Chondrocyte (in vitro differentiated cells): ENCODE measurements around the gene SPON1. TPM values are rescaled to one million over a fixed set of nuclear protein-coding genes. Genes with fewer than 3 reads are reported as not detected.

Experiments used
- DNase-seq: peaks from one replicate; pipeline ENCODE4 v3.0.0; 2021; ENCODE audit warnings: mixed read lengths, low spot score
- H3K27ac Mint-ChIP-seq: one replicate; pipeline ENCODE4 v1.8.0; 2021; ENCODE audit warnings: mild to moderate bottlenecking, moderate library complexity, mixed read lengths; ENCODE audit not compliant: unreplicated experiment
- H3K27me3 Mint-ChIP-seq: 2 replicates; pipeline ENCODE4 v1.8.0; 2021; ENCODE audit warnings: low read depth, mixed read lengths
- H3K36me3 Mint-ChIP-seq: 2 replicates; pipeline ENCODE4 v1.8.0; 2021; ENCODE audit warnings: low read depth, mixed read lengths
- H3K4me1 Mint-ChIP-seq: 2 replicates; pipeline ENCODE4 v1.8.0; 2021; ENCODE audit warnings: low read depth, mild to moderate bottlenecking, mixed read lengths
- H3K4me3 Mint-ChIP-seq: one replicate; pipeline ENCODE4 v1.8.0; 2021; ENCODE audit warnings: mild to moderate bottlenecking, moderate library complexity, mixed read lengths; ENCODE audit not compliant: unreplicated experiment
- H3K9me3 Mint-ChIP-seq: 2 replicates; pipeline ENCODE4 v1.8.0; 2021; ENCODE audit warnings: low read depth, mixed read lengths
- total RNA-seq: library from RNA; stranded (reverse); gene quantifications from 3 replicates; pipeline ENCODE4 v1.2.1, GENCODE V29; 2021
- TF ChIP-seq, protein P1 (sequence below): fragments of 200-600 bp; sonication (generic); IDR thresholded peaks from 2 replicates; pipeline ENCODE4 v1.5.0; 2021; ENCODE audit warnings: antibody characterized with exemption, mild to moderate bottlenecking, moderate library complexity

SPON1 gene
- total RNA-seq, 1 donor from 2014 or later: 0.10 TPM

DNA sequence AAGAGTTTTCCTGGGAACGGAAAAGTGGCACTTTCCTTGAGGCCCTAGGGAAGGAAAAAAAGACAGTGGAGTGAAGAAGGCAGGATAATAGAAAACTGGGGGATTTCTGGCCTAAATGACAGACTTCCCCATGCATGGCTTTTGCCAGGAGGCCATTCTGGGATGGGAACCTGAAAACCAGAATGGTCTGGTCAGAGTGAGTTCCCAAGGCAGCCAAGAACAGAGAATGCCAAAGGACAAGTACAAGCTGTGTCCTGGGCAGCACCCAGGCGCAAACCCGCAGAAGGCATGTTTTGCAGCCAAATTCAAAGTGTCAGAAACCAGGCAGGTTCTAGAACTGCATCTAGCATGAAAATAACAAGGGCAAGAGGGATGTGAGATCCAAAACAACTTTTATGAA is 162.4 kb downstream of the SPON1 start:
- H3K9me3 Mint-ChIP-seq: peaks cover 11% of the 10 kb centered on the region
- no peak for DNase-seq
- H3K27me3 Mint-ChIP-seq: peaks cover 2% of the 10 kb centered on the region
- TF ChIP-seq, protein P1, sequence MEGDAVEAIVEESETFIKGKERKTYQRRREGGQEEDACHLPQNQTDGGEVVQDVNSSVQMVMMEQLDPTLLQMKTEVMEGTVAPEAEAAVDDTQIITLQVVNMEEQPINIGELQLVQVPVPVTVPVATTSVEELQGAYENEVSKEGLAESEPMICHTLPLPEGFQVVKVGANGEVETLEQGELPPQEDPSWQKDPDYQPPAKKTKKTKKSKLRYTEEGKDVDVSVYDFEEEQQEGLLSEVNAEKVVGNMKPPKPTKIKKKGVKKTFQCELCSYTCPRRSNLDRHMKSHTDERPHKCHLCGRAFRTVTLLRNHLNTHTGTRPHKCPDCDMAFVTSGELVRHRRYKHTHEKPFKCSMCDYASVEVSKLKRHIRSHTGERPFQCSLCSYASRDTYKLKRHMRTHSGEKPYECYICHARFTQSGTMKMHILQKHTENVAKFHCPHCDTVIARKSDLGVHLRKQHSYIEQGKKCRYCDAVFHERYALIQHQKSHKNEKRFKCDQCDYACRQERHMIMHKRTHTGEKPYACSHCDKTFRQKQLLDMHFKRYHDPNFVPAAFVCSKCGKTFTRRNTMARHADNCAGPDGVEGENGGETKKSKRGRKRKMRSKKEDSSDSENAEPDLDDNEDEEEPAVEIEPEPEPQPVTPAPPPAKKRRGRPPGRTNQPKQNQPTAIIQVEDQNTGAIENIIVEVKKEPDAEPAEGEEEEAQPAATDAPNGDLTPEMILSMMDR: no peak
- H3K4me1 Mint-ChIP-seq: no peaks in the 10 kb centered on the region
- H3K4me3 Mint-ChIP-seq: no peak overlapping the region
- H3K27ac Mint-ChIP-seq: no peak overlapping the region
- no peaks in the 10 kb centered on the region for H3K36me3 Mint-ChIP-seq

DNA sequence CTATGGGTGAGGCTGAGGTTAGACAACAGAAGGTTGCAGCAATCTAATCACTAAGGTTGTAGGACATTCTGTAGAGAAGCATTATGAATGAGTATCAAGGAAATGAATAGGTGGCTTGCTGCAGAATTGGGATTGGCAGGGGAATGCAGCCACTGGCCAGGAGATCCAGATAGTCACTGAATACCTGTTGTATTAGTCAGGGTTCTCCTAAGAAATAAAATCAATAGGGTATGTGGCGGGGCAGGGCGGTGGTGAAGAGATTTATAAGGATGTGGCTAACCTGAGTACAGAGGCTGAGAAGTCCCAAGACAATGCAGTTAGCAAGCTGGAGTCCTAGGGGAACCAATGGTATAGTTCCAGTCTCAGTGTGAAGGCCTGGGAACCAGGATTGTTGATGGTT is 163.0 kb downstream of the SPON1 start:
- TF ChIP-seq, protein P1: no peak
- H3K36me3 Mint-ChIP-seq: no peaks in the 10 kb centered on the region
- H3K4me1 Mint-ChIP-seq: no peaks in the 10 kb centered on the region
- no peak for DNase-seq
- H3K27me3 Mint-ChIP-seq: peaks cover 4% of the 10 kb centered on the region
- no peak overlapping the region for H3K27ac Mint-ChIP-seq
- H3K4me3 Mint-ChIP-seq: no peak overlapping the region
- peaks cover 11% of the 10 kb centered on the region for H3K9me3 Mint-ChIP-seq

DNA sequence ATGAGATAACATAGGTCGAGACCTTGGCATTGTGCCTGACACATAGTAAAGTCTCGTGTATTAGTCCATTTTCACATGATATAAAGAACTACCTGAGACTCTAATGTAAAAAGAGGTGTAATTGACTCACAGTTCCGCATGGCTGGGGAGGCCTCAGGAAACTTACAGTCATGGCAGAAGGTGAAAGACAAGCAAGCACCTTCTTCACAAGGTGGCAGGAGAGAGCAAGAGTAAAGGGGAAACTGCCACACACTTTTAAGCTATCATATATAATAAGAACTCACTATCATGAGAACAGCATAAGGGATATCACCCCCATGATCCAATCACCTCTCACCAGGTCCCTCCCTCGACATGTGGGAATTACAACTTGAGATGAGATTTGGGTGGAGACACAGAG is 165.2 kb downstream of the SPON1 start:
- Mint-ChIP-seq H3K9me3 (peaks cover 11% of the 10 kb centered on the region), H3K27ac (no peak overlapping the region), H3K4me1 (no peaks in the 10 kb centered on the region), H3K36me3 (no peaks in the 10 kb centered on the region), H3K27me3 (peaks cover 9% of the 10 kb centered on the region), H3K4me3 (no peak overlapping the region)
- no peak for DNase-seq
- TF ChIP-seq, protein P1: no peak

DNA sequence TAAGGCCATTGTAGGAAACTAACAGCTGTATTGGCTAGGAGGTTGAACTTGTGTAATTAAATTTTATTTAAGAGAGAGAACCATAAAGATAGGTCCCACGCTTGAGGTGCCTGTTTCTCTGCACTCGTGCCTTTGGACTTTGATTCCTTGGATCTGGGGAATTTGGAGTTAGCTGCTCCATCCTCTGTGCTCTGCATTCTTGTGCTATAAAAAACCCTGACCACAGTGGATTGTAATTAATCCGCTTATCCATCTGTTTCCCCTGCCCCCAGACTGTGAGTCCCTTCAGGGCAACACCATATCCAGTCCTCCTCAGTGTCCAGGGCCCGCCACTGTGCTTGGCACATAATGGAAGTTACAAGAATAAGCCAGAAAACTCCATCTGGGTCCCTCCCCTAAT is 169.8 kb downstream of the SPON1 start:
- H3K4me3 Mint-ChIP-seq: no peak overlapping the region
- peaks cover 12% of the 10 kb centered on the region for H3K27me3 Mint-ChIP-seq
- TF ChIP-seq, protein P1: no peak
- DNase-seq: no peak
- H3K4me1 Mint-ChIP-seq: no peaks in the 10 kb centered on the region
- peaks cover 5% of the 10 kb centered on the region for H3K9me3 Mint-ChIP-seq
- H3K36me3 Mint-ChIP-seq: no peaks in the 10 kb centered on the region
- H3K27ac Mint-ChIP-seq: no peak overlapping the region

DNA sequence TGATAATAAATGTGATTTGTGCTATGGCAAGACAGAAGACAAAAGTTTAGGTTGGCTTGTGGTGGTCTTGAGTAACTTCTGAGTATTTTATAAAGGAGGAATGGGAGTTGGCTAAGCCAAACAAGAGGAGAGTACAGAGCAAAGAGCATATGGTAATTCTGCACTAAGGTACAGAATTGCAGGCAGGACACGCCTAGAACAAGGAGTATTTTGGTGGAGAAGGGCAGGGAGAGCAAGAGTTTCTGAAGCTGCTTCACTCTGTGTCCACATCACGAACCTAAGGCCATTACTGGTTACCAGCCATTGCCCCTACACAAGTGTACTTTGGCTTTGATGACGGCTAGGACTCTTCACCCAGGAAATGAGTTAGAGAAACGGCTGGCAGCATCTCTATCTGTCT is 170.9 kb downstream of the SPON1 start:
- H3K36me3 Mint-ChIP-seq: no peaks in the 10 kb centered on the region
- H3K27me3 Mint-ChIP-seq: peaks cover 12% of the 10 kb centered on the region
- H3K9me3 Mint-ChIP-seq: peaks cover 5% of the 10 kb centered on the region
- H3K4me3 Mint-ChIP-seq: no peak overlapping the region
- H3K27ac Mint-ChIP-seq: no peak overlapping the region
- no peaks in the 10 kb centered on the region for H3K4me1 Mint-ChIP-seq
- DNase-seq: no peak
- TF ChIP-seq, protein P1: no peak
